Suppressor macrophage treated with lipopolysaccharide for 4 hours (primary cell): ENCODE results near the gene VAMP2.
"Not testable (repeated sequence)": the region's sequence is repeated elsewhere in the genome, so short reads cannot be mapped to it uniquely, and the experiment has no call there.

Source experiments
- DNase-seq: peaks from one replicate; pipeline ENCODE4 v3.0.0-alpha.2; 2020

VAMP2 gene

GRCh38 chr17:8175795-8176196 lies 13.0 kb upstream of the VAMP2 start:
- DNase-seq = peak; percentile 40

- no peak for DNase-seq
Observed at GRCh38 chr17:8173871-8174322, 11.1 kb upstream of the VAMP2 start.

GRCh38 chr17:8173056-8173870 lies 10.5 kb upstream of the VAMP2 start:
- DNase-seq = peak; percentile 96

DNA sequence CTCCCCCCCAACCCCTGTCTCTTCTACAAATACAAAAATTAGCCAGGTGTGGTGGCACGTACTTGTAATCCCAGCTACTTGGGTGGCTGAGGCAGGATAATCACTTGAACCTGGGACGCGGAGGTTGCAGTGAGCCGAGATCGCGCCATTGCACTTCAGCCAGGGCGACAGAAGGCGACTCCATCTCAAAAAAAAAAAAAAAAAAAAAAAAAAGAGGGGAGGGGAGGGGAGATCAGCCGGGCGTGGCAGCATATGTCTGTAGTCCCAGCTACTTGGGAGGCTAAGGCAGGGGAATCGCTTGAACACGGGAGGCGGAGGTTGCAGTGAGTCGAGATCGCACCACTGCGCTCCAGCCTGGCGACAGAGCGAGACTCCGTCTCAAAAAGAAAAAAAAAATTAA lies 7.4 kb upstream of the VAMP2 start:
- not testable (repeated sequence) for DNase-seq

DNA sequence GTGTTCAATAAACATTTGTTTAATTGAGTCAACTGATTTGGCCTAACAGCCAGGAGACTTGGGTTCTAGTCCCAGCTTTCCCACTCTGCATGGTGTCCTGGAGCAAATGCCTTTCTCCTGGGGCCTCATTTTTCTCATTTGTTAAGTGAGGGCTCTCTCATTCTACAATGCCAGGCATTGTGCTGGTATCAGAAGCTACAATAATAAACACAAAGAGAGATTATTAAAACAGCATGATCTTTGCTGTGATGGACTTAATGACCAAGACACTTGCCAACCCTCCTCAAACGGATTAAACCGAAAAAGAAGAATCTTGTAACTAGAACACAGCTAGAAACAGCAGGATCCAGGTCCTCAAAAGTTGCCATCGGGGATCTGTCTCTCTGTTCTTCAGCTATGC lies 4.8 kb upstream of the VAMP2 start:
- DNase-seq = no peak

GRCh38 chr17:8166731-8167130 lies 4.0 kb upstream of the VAMP2 start:
- no peak for DNase-seq

DNA sequence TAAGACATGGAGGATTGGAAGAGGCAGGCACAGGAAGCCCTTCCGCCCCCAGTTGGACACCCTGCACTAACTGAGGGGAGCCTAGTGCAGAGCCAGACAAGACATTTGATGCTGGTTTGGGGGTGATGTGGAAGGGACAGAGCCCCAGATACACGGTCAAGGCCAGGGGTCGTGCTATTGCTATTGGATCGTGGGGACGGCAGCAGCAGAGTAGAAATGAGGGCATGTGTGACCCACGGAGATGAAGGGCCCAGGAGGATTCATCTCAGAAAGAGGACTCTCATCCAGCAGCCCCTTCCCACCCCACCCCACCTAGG lies 2.0 kb upstream of the VAMP2 start:
- no peak for DNase-seq

DNA sequence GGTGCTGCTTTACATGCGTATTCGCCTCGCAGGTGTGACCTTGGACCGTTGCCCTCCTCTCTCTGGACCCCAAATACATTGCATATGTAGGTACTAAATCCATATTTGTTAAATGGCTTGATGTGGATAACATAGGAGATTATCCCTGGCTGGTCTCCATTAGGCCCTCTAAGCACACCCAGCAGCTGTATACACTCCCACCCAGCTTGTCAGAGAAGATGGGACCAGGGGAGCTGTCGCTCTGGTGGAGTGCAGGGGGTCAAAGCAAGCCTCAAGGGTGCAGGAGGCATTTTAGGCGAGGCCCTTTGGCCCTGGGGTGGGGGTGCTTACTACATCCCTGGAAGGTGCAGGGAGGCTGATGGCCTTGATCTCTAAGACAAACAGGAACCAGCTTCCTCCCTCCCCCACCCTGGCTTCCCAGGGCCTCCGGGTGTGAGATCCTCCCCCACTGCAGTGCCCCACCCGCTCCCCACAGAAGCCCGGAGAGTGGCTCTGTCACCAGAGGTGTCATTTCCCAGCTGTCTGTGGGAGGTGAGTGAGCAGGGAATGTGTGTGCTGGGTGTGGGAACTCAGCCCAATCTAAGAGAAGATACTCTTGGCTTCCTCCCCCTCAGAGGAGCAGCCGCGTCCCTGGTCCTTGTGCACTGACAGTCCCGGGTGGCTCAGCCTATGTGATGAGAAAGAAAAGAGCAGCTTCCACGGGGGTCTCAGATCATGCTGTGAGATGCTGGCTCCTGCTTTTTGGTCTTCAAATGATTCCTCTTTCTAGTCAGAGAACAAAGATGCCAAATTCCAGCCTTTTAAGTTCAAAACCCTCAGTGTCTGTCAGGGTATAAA lies 1.4 kb upstream of the VAMP2 start:
- DNase-seq = peak; percentile 84

- DNase-seq = no peak
Observed at GRCh38 chr17:8162997-8163977, 539 bp upstream of the VAMP2 start.

- no peak for DNase-seq
Observed at GRCh38 chr17:8161289-8162232, 1.2 kb downstream of the VAMP2 start.

DNA sequence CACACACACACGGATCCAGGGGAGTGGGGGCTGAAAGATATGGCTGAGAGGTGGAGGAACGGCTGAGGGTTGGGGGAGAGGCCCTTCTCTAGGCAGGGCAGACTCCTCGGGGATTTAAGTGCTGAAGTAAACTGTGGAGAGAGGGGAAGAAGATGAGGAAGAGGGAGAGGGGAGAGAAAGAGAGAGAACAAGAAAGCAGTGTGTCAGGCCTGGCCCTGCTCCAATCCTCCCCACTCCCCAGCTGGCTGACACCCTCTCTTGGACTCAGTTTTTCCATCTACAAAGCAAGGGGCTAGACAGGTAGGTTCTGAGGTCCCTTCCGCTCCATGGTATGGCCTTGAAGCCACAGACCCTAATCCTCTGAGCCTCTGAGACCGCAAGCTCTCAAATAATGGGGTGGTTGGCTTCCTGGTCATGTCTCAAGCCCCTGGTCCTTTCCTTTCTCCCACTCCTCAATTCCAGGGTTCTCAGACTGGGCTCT lies 2.0 kb downstream of the VAMP2 start:
- DNase-seq = no peak

DNA sequence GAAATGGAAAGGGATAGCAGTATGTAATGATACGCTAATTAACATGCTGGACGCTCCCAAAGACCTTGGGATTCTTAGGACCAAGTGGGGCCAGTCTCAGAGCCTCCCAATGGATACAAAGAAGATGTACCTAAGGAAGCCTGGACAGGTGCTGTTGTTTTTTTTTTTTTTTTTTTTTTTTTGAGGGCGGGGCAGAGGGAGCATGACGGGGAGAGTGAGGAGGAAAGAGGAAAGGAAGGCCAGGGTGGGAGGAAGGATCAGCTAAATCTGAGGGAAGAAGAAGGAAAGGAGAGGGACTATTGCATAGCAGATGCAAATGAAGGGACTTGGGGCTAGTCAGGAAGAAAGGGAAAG lies 2.5 kb downstream of the VAMP2 start:
- no peak for DNase-seq

DNA sequence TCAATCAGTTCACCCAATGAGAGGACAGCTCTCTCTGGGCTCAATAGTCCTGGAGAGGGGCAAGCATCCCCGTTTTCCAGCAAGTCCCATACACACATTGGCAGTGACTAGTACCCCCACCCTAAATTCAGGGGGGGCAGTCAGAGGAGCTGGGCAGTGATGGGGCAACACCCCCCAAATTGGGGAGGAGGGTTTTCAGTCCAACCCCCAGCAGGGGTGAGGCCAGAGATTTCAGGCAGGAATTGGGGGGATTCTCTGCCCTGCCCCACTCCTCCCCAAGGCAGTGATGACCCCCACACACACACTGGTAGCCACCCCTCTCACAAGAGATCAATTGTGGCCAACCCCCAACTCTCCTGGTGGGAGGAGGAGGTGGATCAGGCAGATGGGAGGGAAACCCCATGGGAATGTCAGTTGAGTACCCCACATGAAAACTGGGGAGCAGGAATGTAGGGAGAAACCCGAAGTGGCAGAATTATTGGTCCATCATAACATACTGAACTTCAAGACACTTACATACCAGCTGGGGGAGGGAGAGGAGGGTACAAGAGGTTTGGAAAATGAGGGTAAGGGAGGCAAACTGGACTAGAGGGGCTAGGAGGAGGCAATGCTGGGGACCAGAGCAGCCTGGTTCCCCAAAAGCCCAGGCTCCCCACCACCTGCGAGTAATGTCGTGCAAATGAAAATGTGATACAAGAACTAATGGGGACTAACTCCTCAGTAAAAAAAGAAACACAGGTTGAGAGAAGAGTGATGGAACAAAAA lies 3.1 kb downstream of the VAMP2 start:
- DNase-seq = no peak

DNA sequence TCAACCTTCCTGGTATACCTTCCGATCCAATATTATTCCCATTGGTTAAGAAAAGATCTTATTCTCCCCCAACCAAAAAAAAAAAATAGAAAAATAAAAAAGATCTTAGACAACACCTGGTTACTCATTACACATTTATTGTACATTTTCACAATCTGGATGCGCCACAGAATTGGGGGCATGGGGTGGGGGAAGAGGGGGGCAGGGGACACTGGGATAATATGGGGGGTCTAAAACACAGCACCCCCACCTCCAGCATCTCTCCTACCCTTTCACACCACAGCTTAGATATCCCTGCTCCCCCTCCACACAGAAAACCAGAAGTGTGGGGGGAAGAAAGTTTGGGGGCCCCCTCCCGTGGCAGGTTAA lies 3.7 kb downstream of the VAMP2 start:
- DNase-seq = no peak

DNA sequence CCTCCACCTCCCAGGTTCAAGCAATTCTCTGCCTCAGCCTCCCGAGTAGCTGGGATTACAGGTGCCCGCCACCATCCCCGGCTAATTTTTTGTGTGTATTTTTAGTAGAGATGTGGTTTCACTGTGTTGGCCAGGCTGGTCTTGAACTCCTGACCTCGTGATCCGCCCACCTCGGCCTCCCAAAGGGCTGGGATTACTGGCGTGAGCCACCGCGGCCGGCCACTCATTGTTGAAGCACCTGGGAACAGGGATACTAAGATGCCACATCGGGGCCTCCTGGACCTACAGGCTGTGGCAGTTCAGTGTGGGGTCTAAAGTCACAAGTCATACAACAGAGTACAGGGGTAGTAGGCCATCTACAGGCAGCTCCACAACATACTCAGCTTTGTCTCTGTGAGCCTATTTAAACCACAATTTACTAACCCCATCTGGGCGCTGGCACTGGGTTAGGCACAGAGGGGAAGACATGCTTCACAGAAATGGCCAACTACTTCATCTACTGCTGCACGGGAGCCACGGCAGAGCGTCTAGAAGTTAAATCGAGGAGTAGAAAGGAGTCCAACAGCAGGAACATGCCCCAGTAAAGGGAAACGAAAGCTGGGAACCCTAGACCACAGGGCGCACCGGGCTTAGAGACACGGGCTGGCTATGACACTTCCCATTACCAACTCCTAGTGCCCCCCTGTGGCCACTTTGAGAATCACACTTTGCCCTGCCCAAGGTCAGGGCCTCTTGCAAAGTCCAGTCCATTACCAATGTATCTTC lies 4.3 kb downstream of the VAMP2 start:
- peak; percentile 97 for DNase-seq

GRCh38 chr17:8156246-8156992 lies 6.3 kb downstream of the VAMP2 start:
- peak; percentile 100 for DNase-seq

DNA sequence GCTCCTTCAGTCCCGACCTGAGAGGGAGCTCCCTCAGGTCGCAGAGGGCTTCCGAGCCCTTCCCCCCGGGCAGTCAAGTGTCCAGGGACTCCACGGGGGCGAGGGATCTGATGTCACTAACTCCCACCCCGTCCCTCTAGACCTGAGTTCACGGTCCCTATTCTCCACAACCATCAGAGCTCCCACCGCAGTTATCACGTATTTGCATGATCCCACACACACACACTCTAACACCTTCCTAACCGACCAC lies 6.8 kb downstream of the VAMP2 start:
- DNase-seq = no peak

GRCh38 chr17:8155231-8155995 lies 7.3 kb downstream of the VAMP2 start:
- DNase-seq = no peak

DNA sequence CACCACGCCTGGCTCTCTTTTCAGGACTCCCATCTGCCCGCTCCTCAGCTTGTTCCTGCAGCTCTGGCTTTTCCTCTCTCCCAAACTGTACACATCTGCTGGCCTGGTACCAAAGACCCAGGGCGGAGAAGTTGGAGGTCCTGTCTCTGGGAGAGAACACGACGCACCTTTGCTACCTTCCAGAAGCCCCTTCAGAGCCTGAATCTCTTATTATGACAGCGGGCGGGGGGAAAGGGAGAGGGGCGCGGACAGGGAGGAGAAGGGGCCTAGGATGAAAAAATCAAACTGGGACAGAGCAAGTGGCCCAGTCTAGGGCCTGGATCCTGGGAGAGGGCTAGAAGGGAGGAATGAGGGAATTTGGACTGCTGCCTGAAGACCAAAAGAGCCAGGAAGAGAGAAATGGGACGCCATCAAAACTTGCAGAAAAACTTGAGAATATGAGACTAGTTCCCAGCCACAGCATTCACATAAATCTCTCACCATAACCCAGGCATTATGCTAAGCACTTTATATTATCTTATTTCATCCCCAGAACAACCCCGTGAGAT lies 8.1 kb downstream of the VAMP2 start:
- no peak for DNase-seq
